GM12865 (cell line): ENCODE results near the gene ENTREP1.

Experiments
- DNase-seq: peaks from one replicate; pipeline ENCODE4 v3.0.0; 2010; ENCODE audit warnings: low read depth
- H3K4me3 ChIP-seq: 2 replicates; pipeline ENCODE4 v1.5.1; 2011; ENCODE audit warnings: mild to moderate bottlenecking, low read depth, low read length, control low read depth
- CTCF ChIP-seq: IDR thresholded peaks from 2 replicates; pipeline ENCODE4 v1.5.1; 2011; ENCODE audit warnings: low read length, control low read depth, low read depth, inconsistent platforms; ENCODE audit not compliant: insufficient read depth; ENCODE audit errors: missing control alignments

The ENTREP1 gene

GRCh38 chr9:69324549-69325401, at the start of gene ENTREP1:
ENTREP1 (plus strand) TSS chr9:69325215; CDS start chr9:69325310, 95 bp downstream.
- no peak for TF ChIP-seq CTCF
- H3K4me3 ChIP-seq = no peak within 1 kb of the TSS
- no peak for DNase-seq

- no peak for DNase-seq
- TF ChIP-seq CTCF = no peak
- no peak overlapping the region for H3K4me3 ChIP-seq
Measured at GRCh38 chr9:69276775-69277174, 48.2 kb upstream of the ENTREP1 start.

- DNase-seq = peak; percentile 72
- TF ChIP-seq CTCF = no peak
- no peak overlapping the region for H3K4me3 ChIP-seq
Measured at GRCh38 chr9:69279084-69279731, 45.8 kb upstream of the ENTREP1 start.

GRCh38 chr9:69279733-69280132, 45.3 kb upstream of the ENTREP1 start:
- H3K4me3 ChIP-seq = no peak overlapping the region
- DNase-seq = no peak
- no peak for TF ChIP-seq CTCF

GRCh38 chr9:69283003-69283402, 42.0 kb upstream of the ENTREP1 start:
- no peak overlapping the region for H3K4me3 ChIP-seq
- no peak for TF ChIP-seq CTCF
- DNase-seq = no peak

GRCh38 chr9:69292078-69292477, 32.9 kb upstream of the ENTREP1 start:
- no peak for DNase-seq
- no peak overlapping the region for H3K4me3 ChIP-seq
- no peak for TF ChIP-seq CTCF
